H1 (cell line): ENCODE data around the gene KCTD8. TPM values are rescaled to one million over a fixed set of nuclear protein-coding genes. Genes with fewer than 3 reads are reported as not detected.

Experiments used
- CTCF ChIA-PET: fragments of 300-600 bp; sonication (Branson Sonifier 250); formaldehyde crosslinking; loops from one replicate; lab custom pipeline; 2021; ENCODE audit not compliant: partially characterized antibody; lab: Charles Lee
- POLR2A ChIA-PET: fragments of 300-600 bp; sonication (Branson Sonifier 250); formaldehyde crosslinking; loops from one replicate; lab custom pipeline; 2021; ENCODE audit warnings: inconsistent platforms; ENCODE audit not compliant: partially characterized antibody; lab: Charles Lee
- DNase-seq, 2 experiments: peaks; one replicate each; pipeline versions ENCODE4 v3.0.0 to v3.0.0-alpha.2; 2010 to 2022; ENCODE audit warnings: low spot score in 2 of 2, low read depth in 1 of 2, mixed read lengths in 1 of 2
- FAIRE-seq: peaks from 2 replicates; lab custom pipeline; 2011; peaks lifted over from hg19 to GRCh38; lab: Jason Lieb, UNC
- H2AFZ ChIP-seq: 2 replicates; pipeline ENCODE4 v1.8.1; 2012; ENCODE audit warnings: low read length, inconsistent platforms
- H2AK5ac ChIP-seq: 2 replicates; pipeline ENCODE4 v1.6.1; 2013; ENCODE audit warnings: low read depth, low read length
- H2BK120ac ChIP-seq: replicated peaks from 2 replicates; pipeline ENCODE3; 2013; ENCODE audit warnings: low read depth, low read length, inconsistent platforms
- H2BK12ac ChIP-seq: 2 replicates; pipeline ENCODE4 v1.6.1; 2013; ENCODE audit warnings: low read depth, low read length
- H2BK15ac ChIP-seq: 2 replicates; pipeline ENCODE4 v1.6.1; 2013; ENCODE audit warnings: low read length
- H2BK20ac ChIP-seq: 2 replicates; pipeline ENCODE4 v1.6.1; 2013; ENCODE audit warnings: low read length
- H2BK5ac ChIP-seq: 2 replicates; pipeline ENCODE4 v1.6.1; 2013; ENCODE audit warnings: low read depth, low read length
- H3K14ac ChIP-seq: 2 replicates; pipeline ENCODE4 v1.6.1; 2013; ENCODE audit warnings: inconsistent platforms; ENCODE audit not compliant: insufficient read length
- H3K18ac ChIP-seq: 2 replicates; pipeline ENCODE4 v1.6.1; 2013; ENCODE audit warnings: low read length; ENCODE audit errors: extremely low read depth
- H3K23ac ChIP-seq: 2 replicates; pipeline ENCODE4 v1.6.1; 2013; ENCODE audit warnings: inconsistent platforms; ENCODE audit not compliant: insufficient read length
- H3K23me2 ChIP-seq: 2 replicates; pipeline ENCODE4 v1.6.1; 2013; ENCODE audit warnings: low read depth, low read length
- H3K27ac ChIP-seq: 2 replicates; pipeline ENCODE4 v1.6.1; 2011; ENCODE audit warnings: low read depth, low read length, inconsistent platforms
- H3K27me3 ChIP-seq, 4 experiments: replicated peaks in 1 of 4; 1 replicate in 1 of 4; 2 replicates in 3 of 4; pipeline versions ENCODE4 v1.6.1 to v1.8.1; 2011 to 2013; ENCODE audit warnings: low read length in 3 of 4, mild to moderate bottlenecking in 3 of 4, inconsistent platforms in 2 of 4, mixed read lengths in 2 of 4, moderate library complexity in 1 of 4; ENCODE audit not compliant: control insufficient read depth in 3 of 4, insufficient read depth in 3 of 4; ENCODE audit errors: extremely low read depth in 1 of 4
- H3K36me3 ChIP-seq, 4 experiments: 2 replicates each; pipeline versions ENCODE4 v1.6.1 to v1.8.1; 2011 to 2013; ENCODE audit warnings: mild to moderate bottlenecking in 4 of 4, low read length in 3 of 4, moderate library complexity in 2 of 4, control low read depth in 1 of 4, inconsistent platforms in 1 of 4; ENCODE audit not compliant: insufficient read depth in 4 of 4, control insufficient read depth in 2 of 4
- H3K4ac ChIP-seq: replicated peaks from 2 replicates; pipeline ENCODE3; 2013; ENCODE audit warnings: low read length, low read depth, mixed read lengths, inconsistent platforms; ENCODE audit not compliant: insufficient read length
- H3K4me1 ChIP-seq, 4 experiments: replicated peaks in 1 of 4; 1 replicate in 1 of 4; 2 replicates in 3 of 4; pipeline versions ENCODE4 v1.6.1 to v1.8.1; 2011 to 2013; ENCODE audit warnings: low read length in 3 of 4, inconsistent platforms in 2 of 4, mixed read lengths in 1 of 4; ENCODE audit not compliant: insufficient read depth in 4 of 4, control insufficient read depth in 3 of 4
- H3K4me2 ChIP-seq, 2 experiments: 2 replicates each; pipeline versions ENCODE4 v1.6.1 to v1.8.1; 2011 to 2013; ENCODE audit warnings: low read depth in 2 of 2, low read length in 2 of 2, control low read depth in 1 of 2, inconsistent platforms in 1 of 2, mild to moderate bottlenecking in 1 of 2; ENCODE audit not compliant: insufficient read depth in 1 of 2
- H3K4me3 ChIP-seq, 4 experiments: fragments of 200-600, 300-600 bp in 1 of 4; sonication (generic), shearing (Covaris generic), sonication (Bioruptor Twin) in 1 of 4; 2 replicates each; pipeline versions ENCODE4 v1.5.1 to v1.8.1; 2011 to 2016; ENCODE audit warnings: low read length in 4 of 4, low read depth in 3 of 4, control low read depth in 2 of 4, inconsistent platforms in 2 of 4, mild to moderate bottlenecking in 2 of 4, mixed read lengths in 1 of 4, moderate library complexity in 1 of 4; ENCODE audit not compliant: insufficient read depth in 2 of 4; ENCODE audit errors: extremely low read depth in 1 of 4
- H3K56ac ChIP-seq: replicated peaks from 2 replicates; pipeline ENCODE3; 2013; ENCODE audit warnings: low read depth, mild to moderate bottlenecking, mixed read lengths, low read length, inconsistent platforms; ENCODE audit not compliant: insufficient read length
- H3K79me1 ChIP-seq: 2 replicates; pipeline ENCODE4 v1.6.1; 2013; ENCODE audit warnings: low read depth, low read length, control low read depth
- H3K79me2 ChIP-seq, 2 experiments: 2 replicates each; pipeline versions ENCODE4 v1.6.1 to v1.8.1; 2012 to 2013; ENCODE audit warnings: low read length in 2 of 2, mild to moderate bottlenecking in 2 of 2, inconsistent platforms in 1 of 2; ENCODE audit not compliant: insufficient read depth in 2 of 2, control insufficient read depth in 1 of 2
- H3K9ac ChIP-seq, 4 experiments: replicated peaks in 1 of 4; 1 replicate in 1 of 4; 2 replicates in 3 of 4; pipeline versions ENCODE4 v1.6.1 to v1.8.1; 2011 to 2013; ENCODE audit warnings: low read depth in 3 of 4, low read length in 3 of 4, control low read depth in 2 of 4, mild to moderate bottlenecking in 2 of 4, moderate library complexity in 2 of 4, inconsistent platforms in 1 of 4; ENCODE audit errors: extremely low read depth in 1 of 4
- H3K9me3 ChIP-seq, 2 experiments: 2 replicates each; pipeline versions ENCODE4 v1.6.1 to v1.8.1; 2012 to 2013; ENCODE audit warnings: mild to moderate bottlenecking in 2 of 2, moderate library complexity in 2 of 2, control low read depth in 1 of 2, inconsistent platforms in 1 of 2, low read depth in 1 of 2, low read length in 1 of 2, mixed read lengths in 1 of 2; ENCODE audit not compliant: insufficient read depth in 2 of 2
- H4K20me1 ChIP-seq, 2 experiments: replicated peaks in 1 of 2; 2 replicates each; pipeline versions ENCODE3 to v1.8.1; 2011 to 2013; ENCODE audit warnings: inconsistent platforms in 2 of 2, low read length in 2 of 2, mild to moderate bottlenecking in 1 of 2; ENCODE audit not compliant: insufficient read depth in 2 of 2, control insufficient read depth in 1 of 2
- H4K5ac ChIP-seq: 2 replicates; pipeline ENCODE4 v1.6.1; 2013; ENCODE audit warnings: low read length, low read depth, mixed read lengths, inconsistent platforms; ENCODE audit not compliant: insufficient read length
- H4K8ac ChIP-seq: 2 replicates; pipeline ENCODE4 v1.8.0; 2013; ENCODE audit warnings: mild to moderate bottlenecking, moderate library complexity, low read length, inconsistent platforms; ENCODE audit not compliant: insufficient read depth; ENCODE audit errors: extremely low read depth
- H4K91ac ChIP-seq: replicated peaks from 2 replicates; pipeline ENCODE3; 2013; ENCODE audit warnings: low read length, mixed read lengths, inconsistent platforms; ENCODE audit not compliant: insufficient read length
- CHD1 ChIP-seq: IDR thresholded peaks from 2 replicates; pipeline ENCODE4 v1.6.1; 2012; ENCODE audit warnings: low read depth, low read length, improper control_type of control experiment
- CTCF ChIP-seq, 3 experiments: IDR thresholded peaks; 1 replicate in 2 of 3; 2 replicates in 1 of 3; pipeline versions ENCODE4 v1.5.1 to v1.6.1; 2011; ENCODE audit warnings: low read length in 3 of 3, mild to moderate bottlenecking in 3 of 3, inconsistent platforms in 2 of 3, low read depth in 1 of 3, moderate library complexity in 1 of 3; ENCODE audit not compliant: insufficient read depth in 1 of 3; ENCODE audit errors: control extremely low read depth in 1 of 3
- EGR1 ChIP-seq: IDR thresholded peaks from 2 replicates; pipeline ENCODE4 v1.6.1; 2011; ENCODE audit warnings: low read depth, low read length, borderline replicate concordance
- GABPA ChIP-seq: IDR thresholded peaks from 2 replicates; pipeline ENCODE4 v1.6.1; 2011; ENCODE audit warnings: mild to moderate bottlenecking, low read length, moderate library complexity, borderline replicate concordance; ENCODE audit not compliant: insufficient read depth
- GTF2F1 ChIP-seq: IDR thresholded peaks from 2 replicates; pipeline ENCODE4 v1.6.1; 2012; ENCODE audit warnings: low read depth, low read length, improper control_type of control experiment, borderline replicate concordance
- MAFK ChIP-seq: IDR thresholded peaks from 2 replicates; pipeline ENCODE4 v1.6.1; 2012; ENCODE audit warnings: low read depth, mild to moderate bottlenecking, improper control_type of control experiment, low read length
- RBBP5 ChIP-seq: IDR thresholded peaks from 2 replicates; pipeline ENCODE4 v1.7.1; 2012; ENCODE audit warnings: low read depth, mild to moderate bottlenecking, inconsistent platforms, low read length, moderate library complexity, borderline replicate concordance
- RFX5 ChIP-seq: IDR thresholded peaks from 2 replicates; pipeline ENCODE4 v1.6.1; 2011; ENCODE audit warnings: low read depth, low read length, improper control_type of control experiment, borderline replicate concordance
- RXRA ChIP-seq: IDR thresholded peaks from 2 replicates; pipeline ENCODE4 v1.6.1; 2011; ENCODE audit warnings: low read depth, mild to moderate bottlenecking, low read length, moderate library complexity; ENCODE audit not compliant: insufficient read depth
- SIN3A ChIP-seq, 2 experiments: IDR thresholded peaks in 1 of 2; conservative IDR thresholded peaks in 1 of 2; 2 replicates each; pipeline ENCODE4 v1.6.1; 2011 to 2012; ENCODE audit warnings: low read length in 2 of 2, improper control_type of control experiment in 1 of 2, low read depth in 1 of 2, mild to moderate bottlenecking in 1 of 2
- WGBS, 2 experiments: shearing (Covaris generic) in 1 of 2; methylation state at CpG; one replicate each; pipeline versions ENCODE4 v1.1.6 to v1.1.7; 2013 to 2015; ENCODE audit warnings: low lambda C conversion rate in 2 of 2, mixed read lengths in 2 of 2, inconsistent platforms in 1 of 2, low coverage in 1 of 2, missing lambda C conversion rate in 1 of 2; ENCODE audit not compliant: insufficient replicate concordance in 2 of 2, insufficient coverage in 1 of 2, insufficient read length in 1 of 2; ENCODE audit errors: extremely low coverage in 1 of 2, missing lambda C conversion rate in 1 of 2; 5-methylcytosine and 5-hydroxymethylcytosine counted together
- polyA plus RNA-seq, 7 experiments: library from polyadenylated mRNA; depleted of rRNA in 3 of 7; stranded (reverse) in 5 of 7; unstranded in 2 of 7; fragments of >200 nt in 5 of 7; fragments of 200-250 nt in 2 of 7; gene quantifications; 1 replicate in 5 of 7; 2 replicates in 1 of 7; 4 replicates in 1 of 7; pipeline versions ENCODE4 v1.2.1 to v1.2.3, GENCODE V29; 2011 to 2013; ENCODE audit warnings: missing spikeins in 2 of 7, mixed read lengths in 2 of 7
- total RNA-seq: library from RNA; stranded (reverse); fragmentation: NEBNext Ultra II Directional; extraction: Animal tissue kit (Norgen Biotek cat#: 25700); gene quantifications from 2 replicates; pipeline ENCODE4 v1.2.1, GENCODE V29; 2021

The KCTD8 gene
- total and polyA plus RNA-seq, 2 of the 8 experiments (the other 6 are each of a cell fraction or from before 2014, with no cell fraction given) = 2.9 to 3.7 TPM

GRCh38 chr4:44232262-44232661, 216.3 kb downstream of the KCTD8 start:
- no peak overlapping the region for H4K5ac ChIP-seq
- H4K20me1 ChIP-seq = no peaks in the 10 kb centered on the region
- H3K56ac ChIP-seq = no peak overlapping the region
- H3K4me3 ChIP-seq = no peak overlapping the region
- H3K4me2 ChIP-seq = no peak overlapping the region
- H3K18ac ChIP-seq = no peak overlapping the region
- 90% methylated on average over 1 of the region's 1 CpG; no CpG with 5 or more reads in 1 of the 2 experiments for WGBS, 2 experiments
- no peak overlapping the region for H2AFZ ChIP-seq
- no peaks in the 10 kb centered on the region for H3K79me2 ChIP-seq
- no peak overlapping the region for H2BK20ac ChIP-seq
- H3K27me3 ChIP-seq = peaks cover 0 to 7% (median 2%) of the 10 kb centered on the region in 4 experiments; a peak in 4 of 7 replicates
- H2BK120ac ChIP-seq = no peak overlapping the region
- H2BK5ac ChIP-seq = no peak overlapping the region
- peaks cover 0 to 7% (median 4%) of the 10 kb centered on the region in 4 experiments; a peak in 4 of 7 replicates for H3K4me1 ChIP-seq
- no peak overlapping the region for H3K27ac ChIP-seq
- H3K9ac ChIP-seq = no peak overlapping the region
- FAIRE-seq (peak; percentile 32), DNase-seq (no peak)
- no peak overlapping the region for H2BK15ac ChIP-seq
- H3K23ac ChIP-seq = no peak overlapping the region
- no peak overlapping the region for H3K4ac ChIP-seq
- H3K23me2 ChIP-seq = no peaks in the 10 kb centered on the region
- no peak overlapping the region for H3K14ac ChIP-seq
- no peak overlapping the region for H2AK5ac ChIP-seq
- H2BK12ac ChIP-seq = no peak overlapping the region
- H3K36me3 ChIP-seq = no peaks in the 10 kb centered on the region
- no peaks in the 10 kb centered on the region for H3K79me1 ChIP-seq
- H4K91ac ChIP-seq = no peak overlapping the region
- no peak overlapping the region for H4K8ac ChIP-seq
- CTCF ChIA-PET = interaction anchor here (1.8 kb wide), 1 partner anchor 9 kb away, joined by 4 read pairs; no protein-coding TSS in a partner anchor
- POLR2A ChIA-PET = interaction anchor here (0.8 kb wide), 1 partner anchor 217 kb away, joined by 3 read pairs; the partner anchor contains the start of gene KCTD8
- no peaks in the 10 kb centered on the region for H3K9me3 ChIP-seq
- no peak for TF ChIP-seq GTF2F1
- TF ChIP-seq MAFK = no peak
- TF ChIP-seq RXRA = no peak
- no peak for TF ChIP-seq CTCF (IDR thresholded peaks at IDR 0.05; ENCODE audit: control extremely low read depth in 1 of 3, insufficient read depth in 1 of 3, low read depth in 1 of 3, low read length in 3 of 3)
- no peak for TF ChIP-seq RBBP5
- TF ChIP-seq EGR1 = peak; percentile 29; the same call in 1 of the 2 replicates
- TF ChIP-seq CHD1 = no peak
- no peak for TF ChIP-seq RFX5
- no peak for TF ChIP-seq SIN3A (conservative IDR thresholded peaks at IDR 0.05 in 1 of 2, IDR thresholded peaks at IDR 0.05 in 1 of 2; ENCODE audit: low read depth in 1 of 2, low read length in 2 of 2)
- TF ChIP-seq GABPA = no peak
